Astrocyte (in vitro differentiated cells and primary cell): Measurements from ENCODE around the gene MROH2B. TPM values are rescaled to one million over a fixed set of nuclear protein-coding genes. Genes with fewer than 3 reads are reported as not detected.

Source experiments
- DNase-seq: peaks from one replicate; pipeline ENCODE4 v3.0.0-alpha.2; 2010; ENCODE audit warnings: low read depth
- FAIRE-seq: peaks from 2 replicates; lab custom pipeline; 2011; peaks lifted over from hg19 to GRCh38; lab: Jason Lieb, UNC
- H2AFZ ChIP-seq: 2 replicates; pipeline ENCODE4 v1.6.0; 2012; ENCODE audit warnings: low read depth, low read length, inconsistent platforms
- H3K27ac ChIP-seq: 2 replicates; pipeline ENCODE4 v1.5.1; 2011; ENCODE audit warnings: low read depth, low read length, inconsistent platforms
- H3K27me3 ChIP-seq: 2 replicates; pipeline ENCODE4 v1.6.0; 2011; ENCODE audit warnings: low read length, inconsistent platforms; ENCODE audit not compliant: insufficient read depth
- H3K36me3 ChIP-seq: 2 replicates; pipeline ENCODE4 v1.5.1; 2011; ENCODE audit warnings: low read length, inconsistent platforms; ENCODE audit not compliant: insufficient read depth
- H3K4me1 ChIP-seq: 2 replicates; pipeline ENCODE4 v1.5.1; 2011; ENCODE audit warnings: low read length, inconsistent platforms; ENCODE audit not compliant: insufficient read depth
- H3K4me2 ChIP-seq: 2 replicates; pipeline ENCODE4 v1.6.0; 2012; ENCODE audit warnings: low read length, inconsistent platforms
- H3K4me3 ChIP-seq: 2 replicates; pipeline ENCODE4 v1.5.1; 2011; ENCODE audit warnings: low read depth, mild to moderate bottlenecking, low read length, inconsistent platforms; ENCODE audit not compliant: insufficient read depth
- H3K79me2 ChIP-seq: 2 replicates; pipeline ENCODE4 v1.6.0; 2012; ENCODE audit warnings: mild to moderate bottlenecking, low read length, inconsistent platforms; ENCODE audit not compliant: insufficient read depth
- H3K9ac ChIP-seq: 2 replicates; pipeline ENCODE4 v1.6.0; 2012; ENCODE audit warnings: mild to moderate bottlenecking, low read length, inconsistent platforms
- H3K9me3 ChIP-seq: 2 replicates; pipeline ENCODE4 v1.5.1; 2012; ENCODE audit warnings: low read depth, mild to moderate bottlenecking, low read length, inconsistent platforms; ENCODE audit not compliant: insufficient read depth
- H4K20me1 ChIP-seq: 2 replicates; pipeline ENCODE4 v1.6.0; 2012; ENCODE audit warnings: low read length, inconsistent platforms; ENCODE audit not compliant: insufficient read depth
- H3K27ac Mint-ChIP-seq: one replicate; pipeline ENCODE4 v1.8.0; 2021; ENCODE audit warnings: mild to moderate bottlenecking, mixed read lengths; ENCODE audit not compliant: unreplicated experiment
- H3K27me3 Mint-ChIP-seq: one replicate; pipeline ENCODE4 v1.8.0; 2021; ENCODE audit warnings: low read depth, mixed read lengths; ENCODE audit not compliant: unreplicated experiment
- H3K36me3 Mint-ChIP-seq: one replicate; pipeline ENCODE4 v1.8.0; 2021; ENCODE audit warnings: low read depth, mixed read lengths; ENCODE audit not compliant: unreplicated experiment
- H3K4me1 Mint-ChIP-seq: one replicate; pipeline ENCODE4 v1.8.0; 2021; ENCODE audit warnings: low read depth, mixed read lengths; ENCODE audit not compliant: unreplicated experiment
- H3K4me3 Mint-ChIP-seq: one replicate; pipeline ENCODE4 v1.8.0; 2021; ENCODE audit warnings: mild to moderate bottlenecking, moderate library complexity, mixed read lengths; ENCODE audit not compliant: unreplicated experiment
- H3K9me3 Mint-ChIP-seq: one replicate; pipeline ENCODE4 v1.8.0; 2021; ENCODE audit warnings: mild to moderate bottlenecking, mixed read lengths; ENCODE audit not compliant: unreplicated experiment
- CTCF ChIP-seq: IDR thresholded peaks from 2 replicates; pipeline ENCODE4 v1.5.1; 2011; ENCODE audit warnings: low read depth, mild to moderate bottlenecking, inconsistent platforms, low read length, moderate library complexity; ENCODE audit not compliant: insufficient read depth
- EZH2 ChIP-seq: IDR thresholded peaks from 2 replicates; pipeline ENCODE4 v1.6.1; 2012; ENCODE audit warnings: mild to moderate bottlenecking, low read length, inconsistent platforms; ENCODE audit not compliant: insufficient read depth
- total RNA-seq: library from RNA; stranded (reverse); gene quantifications from 2 replicates; pipeline ENCODE4 v1.2.1, GENCODE V29; 2021

MROH2B gene
- total RNA-seq, 1 donor from 2014 or later = not detected

GRCh38 chr5:41115281-41115680 is 44.1 kb upstream of the MROH2B start:
- H3K4me3 Mint-ChIP-seq = no peak overlapping the region
- no peaks in the 10 kb centered on the region for H3K36me3 Mint-ChIP-seq
- H3K79me2 ChIP-seq = no peaks in the 10 kb centered on the region
- peak overlapping the region; percentile 99 for H3K27ac Mint-ChIP-seq
- peaks cover 4% of the 10 kb centered on the region for H3K4me1 ChIP-seq
- H4K20me1 ChIP-seq = no peaks in the 10 kb centered on the region
- no peaks in the 10 kb centered on the region for H3K27me3 Mint-ChIP-seq
- no peaks in the 10 kb centered on the region for H3K36me3 ChIP-seq
- DNase-seq = peak; percentile 79
- H3K4me1 Mint-ChIP-seq = peaks cover 7% of the 10 kb centered on the region
- no peak for TF ChIP-seq CTCF
- no peak for TF ChIP-seq EZH2
- peak overlapping the region; percentile 63 for H2AFZ ChIP-seq
- no peaks in the 10 kb centered on the region for H3K9me3 ChIP-seq
- peak overlapping the region; percentile 69 for H3K9ac ChIP-seq
- no peak for FAIRE-seq
- H3K9me3 Mint-ChIP-seq = no peaks in the 10 kb centered on the region
- H3K4me3 ChIP-seq = no peak overlapping the region
- H3K27ac ChIP-seq = peak overlapping the region; percentile 75
- H3K4me2 ChIP-seq = peak overlapping the region; percentile 71
- no peaks in the 10 kb centered on the region for H3K27me3 ChIP-seq

- Mint-ChIP-seq H3K36me3 (no peaks in the 10 kb centered on the region), H3K4me1 (peaks cover 7% of the 10 kb centered on the region), H3K4me3 (no peak overlapping the region), H3K27me3 (no peaks in the 10 kb centered on the region), H3K9me3 (no peaks in the 10 kb centered on the region), H3K27ac (no peak overlapping the region)
- TF ChIP-seq EZH2 = no peak
- TF ChIP-seq CTCF = no peak
- no peaks in the 10 kb centered on the region for H4K20me1 ChIP-seq
- H3K27me3 ChIP-seq = no peaks in the 10 kb centered on the region
- H3K4me3 ChIP-seq = no peak overlapping the region
- H3K4me1 ChIP-seq = peaks cover 4% of the 10 kb centered on the region
- H3K79me2 ChIP-seq = no peaks in the 10 kb centered on the region
- H3K4me2 ChIP-seq = no peak overlapping the region
- H2AFZ ChIP-seq = no peak overlapping the region
- no peaks in the 10 kb centered on the region for H3K36me3 ChIP-seq
- no peak overlapping the region for H3K9ac ChIP-seq
- FAIRE-seq (no peak), DNase-seq (peak; percentile 15)
- H3K9me3 ChIP-seq = no peaks in the 10 kb centered on the region
- H3K27ac ChIP-seq = no peak overlapping the region
Measured at GRCh38 chr5:41112486-41113455, 41.6 kb upstream of the MROH2B start.

GRCh38 chr5:41109186-41109585 is 38.0 kb upstream of the MROH2B start:
- H3K79me2 ChIP-seq = no peaks in the 10 kb centered on the region
- H3K9me3 ChIP-seq = no peaks in the 10 kb centered on the region
- H2AFZ ChIP-seq = no peak overlapping the region
- H3K4me2 ChIP-seq = no peak overlapping the region
- no peaks in the 10 kb centered on the region for H3K4me1 Mint-ChIP-seq
- no peaks in the 10 kb centered on the region for H3K9me3 Mint-ChIP-seq
- H3K36me3 ChIP-seq = no peaks in the 10 kb centered on the region
- no peaks in the 10 kb centered on the region for H3K36me3 Mint-ChIP-seq
- H3K27ac ChIP-seq = no peak overlapping the region
- no peak overlapping the region for H3K9ac ChIP-seq
- no peak overlapping the region for H3K4me3 ChIP-seq
- no peaks in the 10 kb centered on the region for H3K27me3 Mint-ChIP-seq
- DNase-seq = peak; percentile 4
- no peak for TF ChIP-seq EZH2
- H3K4me1 ChIP-seq = no peaks in the 10 kb centered on the region
- no peaks in the 10 kb centered on the region for H4K20me1 ChIP-seq
- no peak for FAIRE-seq
- no peaks in the 10 kb centered on the region for H3K27me3 ChIP-seq
- H3K4me3 Mint-ChIP-seq = no peak overlapping the region
- no peak overlapping the region for H3K27ac Mint-ChIP-seq
